ENCODE results near the gene KDM4C.

DNA sequence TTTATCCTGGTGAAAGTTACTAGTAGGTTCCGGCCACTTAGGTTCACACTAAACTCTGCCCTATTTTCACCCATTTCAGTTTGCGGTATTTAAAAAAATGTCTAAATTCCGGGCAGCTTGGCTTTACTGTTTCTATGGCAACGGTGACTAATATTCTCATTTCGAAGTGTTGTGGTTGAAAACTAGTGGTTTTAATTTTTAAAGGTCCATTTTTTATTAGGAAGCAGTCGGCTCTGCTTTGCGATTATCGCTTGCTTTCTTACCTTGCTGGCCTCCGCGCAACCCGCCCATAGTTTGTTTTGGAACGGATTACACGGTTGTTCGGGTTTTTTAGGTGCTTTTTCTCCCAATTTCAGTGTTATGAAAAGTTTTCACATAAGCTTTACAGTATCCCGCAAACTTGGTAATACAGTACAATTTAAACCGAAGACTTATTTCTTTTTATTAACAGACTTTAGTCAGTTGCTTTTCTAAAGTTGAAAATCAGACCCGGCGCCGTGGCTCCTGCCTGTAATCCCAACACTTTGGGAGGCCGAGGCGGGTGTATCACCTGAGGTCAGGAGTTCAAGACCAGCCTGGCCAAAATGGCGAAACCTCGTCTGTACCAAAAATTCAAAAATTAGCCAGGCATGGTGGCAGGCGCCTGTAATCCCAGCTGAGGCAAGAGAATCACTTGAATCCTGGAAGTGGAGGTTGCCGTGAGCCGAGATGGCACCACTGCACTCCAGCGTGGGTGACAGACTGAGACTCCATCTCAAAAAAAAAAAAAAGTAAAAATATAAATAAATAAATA lies 1.6 kb downstream of the KDM4C start:
- TF ChIP-seq KDM1A (IDR thresholded peaks at IDR 0.05; ENCODE audit: low read depth): no peak
- no peak for TF ChIP-seq RCOR1 (IDR thresholded peaks at IDR 0.05; ENCODE audit: low read depth, low read length)
- TF ChIP-seq, protein P1, sequence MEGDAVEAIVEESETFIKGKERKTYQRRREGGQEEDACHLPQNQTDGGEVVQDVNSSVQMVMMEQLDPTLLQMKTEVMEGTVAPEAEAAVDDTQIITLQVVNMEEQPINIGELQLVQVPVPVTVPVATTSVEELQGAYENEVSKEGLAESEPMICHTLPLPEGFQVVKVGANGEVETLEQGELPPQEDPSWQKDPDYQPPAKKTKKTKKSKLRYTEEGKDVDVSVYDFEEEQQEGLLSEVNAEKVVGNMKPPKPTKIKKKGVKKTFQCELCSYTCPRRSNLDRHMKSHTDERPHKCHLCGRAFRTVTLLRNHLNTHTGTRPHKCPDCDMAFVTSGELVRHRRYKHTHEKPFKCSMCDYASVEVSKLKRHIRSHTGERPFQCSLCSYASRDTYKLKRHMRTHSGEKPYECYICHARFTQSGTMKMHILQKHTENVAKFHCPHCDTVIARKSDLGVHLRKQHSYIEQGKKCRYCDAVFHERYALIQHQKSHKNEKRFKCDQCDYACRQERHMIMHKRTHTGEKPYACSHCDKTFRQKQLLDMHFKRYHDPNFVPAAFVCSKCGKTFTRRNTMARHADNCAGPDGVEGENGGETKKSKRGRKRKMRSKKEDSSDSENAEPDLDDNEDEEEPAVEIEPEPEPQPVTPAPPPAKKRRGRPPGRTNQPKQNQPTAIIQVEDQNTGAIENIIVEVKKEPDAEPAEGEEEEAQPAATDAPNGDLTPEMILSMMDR (IDR thresholded peaks at IDR 0.05): no peak
- TF ChIP-seq MAZ (IDR thresholded peaks at IDR 0.05; ENCODE audit: borderline replicate concordance, low read depth, low read length): no peak
- no peak for TF ChIP-seq POLR2A (IDR thresholded peaks at IDR 0.05; ENCODE audit: low read length)
- TF ChIP-seq KDM5A (IDR thresholded peaks at IDR 0.05): no peak
- TF ChIP-seq POLR2AphosphoS2 (conservative IDR thresholded peaks at IDR 0.05; ENCODE audit: low read length): no peak

All from A549 (cell line).